SJCRH30 (cell line): ENCODE results near the gene MRPS12. TPM values are rescaled to one million over a fixed set of nuclear protein-coding genes. Genes with fewer than 3 reads are reported as not detected.
"Not testable (repeated sequence)": the region's sequence is repeated elsewhere in the genome, so short reads cannot be mapped to it uniquely, and the experiment has no call there.

Experiments used
- DNase-seq, 2 experiments: peaks; one replicate each; pipeline ENCODE4 v3.0.0-alpha.2; 2015 to 2020
- H3K27ac ChIP-seq: fragments of 250-450 bp; sonication (Bioruptor Pico); 2 replicates; pipeline ENCODE4 v1.5.1; 2020; ENCODE audit warnings: mild to moderate bottlenecking, moderate library complexity
- H3K27me3 ChIP-seq: fragments of 250-450 bp; sonication (Bioruptor Pico); 2 replicates; pipeline ENCODE4 v1.5.1; 2020; ENCODE audit warnings: mild to moderate bottlenecking, moderate library complexity
- H3K36me3 ChIP-seq: fragments of 250-450 bp; sonication (Bioruptor Pico); 2 replicates; pipeline ENCODE4 v1.5.1; 2020; ENCODE audit warnings: mild to moderate bottlenecking, moderate library complexity
- H3K4me1 ChIP-seq: fragments of 250-450 bp; sonication (Bioruptor Pico); 2 replicates; pipeline ENCODE4 v1.5.1; 2020; ENCODE audit warnings: mild to moderate bottlenecking, moderate library complexity
- H3K4me3 ChIP-seq: fragments of 250-450 bp; sonication (Bioruptor Pico); 2 replicates; pipeline ENCODE4 v1.5.1; 2020; ENCODE audit warnings: mild to moderate bottlenecking, moderate library complexity
- H3K9me3 ChIP-seq: fragments of 250-450 bp; sonication (Bioruptor Pico); replicated peaks from 2 replicates; pipeline ENCODE4 v1.5.1; 2020; ENCODE audit warnings: mild to moderate bottlenecking, moderate library complexity
- total RNA-seq: library from RNA; depleted of rRNA; stranded (reverse); fragments of >200 nt; shearing (Covaris generic); gene quantifications from 2 replicates; pipeline ENCODE4 v1.2.3, GENCODE V29; 2014

Gene MRPS12
- total RNA-seq, 1 experiment from 2014 or later, result 54.0 TPM

GRCh38 chr19:38941979-38942378 is 11.2 kb downstream of the MRPS12 start:
- no peaks in the 10 kb centered on the region for H3K9me3 ChIP-seq
- no peaks in the 10 kb centered on the region for H3K4me1 ChIP-seq
- no peaks in the 10 kb centered on the region for H3K36me3 ChIP-seq
- H3K27ac ChIP-seq, result no peak overlapping the region
- no peak for DNase-seq
- H3K27me3 ChIP-seq, result no peaks in the 10 kb centered on the region
- H3K4me3 ChIP-seq, result no peak overlapping the region

- no peak for DNase-seq
- H3K36me3 ChIP-seq, result no peaks in the 10 kb centered on the region
- no peaks in the 10 kb centered on the region for H3K27me3 ChIP-seq
- H3K9me3 ChIP-seq, result no peaks in the 10 kb centered on the region
- no peak overlapping the region for H3K27ac ChIP-seq
- no peaks in the 10 kb centered on the region for H3K4me1 ChIP-seq
- H3K4me3 ChIP-seq, result no peak overlapping the region
Observed at GRCh38 chr19:38942471-38943181, 11.9 kb downstream of the MRPS12 start.

- DNase-seq, result no peak
- Histone ChIP-seq H3K27me3 (no peaks in the 10 kb centered on the region), H3K4me1 (no peaks in the 10 kb centered on the region), H3K27ac (no peak overlapping the region), H3K9me3 (no peaks in the 10 kb centered on the region), H3K4me3 (no peak overlapping the region), H3K36me3 (no peaks in the 10 kb centered on the region)
Observed at GRCh38 chr19:38944981-38945506, 14.3 kb downstream of the MRPS12 start.

- no peak for DNase-seq
- H3K36me3 ChIP-seq, result no peaks in the 10 kb centered on the region
- no peaks in the 10 kb centered on the region for H3K27me3 ChIP-seq
- H3K4me1 ChIP-seq, result no peaks in the 10 kb centered on the region
- no peaks in the 10 kb centered on the region for H3K9me3 ChIP-seq
- no peak overlapping the region for H3K27ac ChIP-seq
- H3K4me3 ChIP-seq, result no peak overlapping the region
Observed at GRCh38 chr19:38945562-38946228, 15.0 kb downstream of the MRPS12 start.

GRCh38 chr19:38946229-38947010 is 15.7 kb downstream of the MRPS12 start:
- H3K4me1 ChIP-seq, result no peaks in the 10 kb centered on the region
- no peaks in the 10 kb centered on the region for H3K36me3 ChIP-seq
- H3K4me3 ChIP-seq, result no peak overlapping the region
- no peak for DNase-seq
- H3K27ac ChIP-seq, result no peak overlapping the region
- no peaks in the 10 kb centered on the region for H3K9me3 ChIP-seq
- H3K27me3 ChIP-seq, result no peaks in the 10 kb centered on the region

GRCh38 chr19:38949580-38950367 is 19.0 kb downstream of the MRPS12 start:
- no peaks in the 10 kb centered on the region for H3K27me3 ChIP-seq
- no peak overlapping the region for H3K27ac ChIP-seq

GRCh38 chr19:38951187-38951586 is 20.4 kb downstream of the MRPS12 start:
- no peaks in the 10 kb centered on the region for H3K4me1 ChIP-seq
- no peak overlapping the region for H3K4me3 ChIP-seq
- H3K27me3 ChIP-seq, result no peaks in the 10 kb centered on the region
- H3K9me3 ChIP-seq, result no peaks in the 10 kb centered on the region
- no peaks in the 10 kb centered on the region for H3K36me3 ChIP-seq
- H3K27ac ChIP-seq, result no peak overlapping the region
- no peak for DNase-seq

More at GRCh38 chr19:38949580-38950367, 19.0 kb downstream of the MRPS12 start:
- no peak overlapping the region for H3K4me3 ChIP-seq
- H3K9me3 ChIP-seq, result no peaks in the 10 kb centered on the region
- H3K36me3 ChIP-seq, result no peaks in the 10 kb centered on the region
- DNase-seq, result no peak
- H3K4me1 ChIP-seq, result no peaks in the 10 kb centered on the region

- Histone ChIP-seq H3K27ac (no peak overlapping the region), H3K36me3 (no peaks in the 10 kb centered on the region), H3K4me3 (no peak overlapping the region), H3K9me3 (no peaks in the 10 kb centered on the region), H3K4me1 (no peaks in the 10 kb centered on the region), H3K27me3 (no peaks in the 10 kb centered on the region)
- peak; percentile 69 to 87 for DNase-seq
Observed at GRCh38 chr19:38952395-38953165, 21.8 kb downstream of the MRPS12 start.

- H3K4me1 ChIP-seq, result no peaks in the 10 kb centered on the region
- H3K4me3 ChIP-seq, result no peak overlapping the region
- no peaks in the 10 kb centered on the region for H3K9me3 ChIP-seq
- no peaks in the 10 kb centered on the region for H3K36me3 ChIP-seq
- H3K27ac ChIP-seq, result no peak overlapping the region
- no peak for DNase-seq
- H3K27me3 ChIP-seq, result no peaks in the 10 kb centered on the region
Observed at GRCh38 chr19:38953677-38954076, 22.9 kb downstream of the MRPS12 start.

GRCh38 chr19:38956264-38956663 is 25.5 kb downstream of the MRPS12 start:
- DNase-seq, result no peak
- H3K4me1 ChIP-seq, result no peaks in the 10 kb centered on the region
- H3K9me3 ChIP-seq, result no peaks in the 10 kb centered on the region
- H3K27ac ChIP-seq, result no peak overlapping the region
- H3K4me3 ChIP-seq, result no peak overlapping the region
- H3K36me3 ChIP-seq, result no peaks in the 10 kb centered on the region
- no peaks in the 10 kb centered on the region for H3K27me3 ChIP-seq

- H3K4me3 ChIP-seq, result no peak overlapping the region
Observed at GRCh38 chr19:38958301-38958700, 27.6 kb downstream of the MRPS12 start.

GRCh38 chr19:38959618-38960017 is 28.9 kb downstream of the MRPS12 start:
- no peaks in the 10 kb centered on the region for H3K36me3 ChIP-seq
- H3K4me1 ChIP-seq, result no peaks in the 10 kb centered on the region
- no peaks in the 10 kb centered on the region for H3K9me3 ChIP-seq
- no peak for DNase-seq
- no peak overlapping the region for H3K4me3 ChIP-seq
- no peak overlapping the region for H3K27ac ChIP-seq
- no peaks in the 10 kb centered on the region for H3K27me3 ChIP-seq

More at GRCh38 chr19:38958301-38958700, 27.6 kb downstream of the MRPS12 start:
- Histone ChIP-seq H3K9me3 (no peaks in the 10 kb centered on the region), H3K27ac (no peak overlapping the region), H3K4me1 (no peaks in the 10 kb centered on the region), H3K27me3 (no peaks in the 10 kb centered on the region), H3K36me3 (no peaks in the 10 kb centered on the region)
- no peak for DNase-seq

GRCh38 chr19:38964738-38965137 is 34.0 kb downstream of the MRPS12 start:
- Histone ChIP-seq H3K36me3 (no peaks in the 10 kb centered on the region), H3K4me1 (no peaks in the 10 kb centered on the region), H3K9me3 (no peaks in the 10 kb centered on the region), H3K4me3 (no peak overlapping the region), H3K27me3 (no peaks in the 10 kb centered on the region), H3K27ac (no peak overlapping the region)
- DNase-seq, result no peak

GRCh38 chr19:38966149-38966548 is 35.4 kb downstream of the MRPS12 start:
- not testable (repeated sequence) for H3K27ac ChIP-seq, H3K4me1 ChIP-seq, H3K4me3 ChIP-seq, H3K27me3 ChIP-seq, DNase-seq, H3K9me3 ChIP-seq, H3K36me3 ChIP-seq
